Erythroblast (primary cell): ENCODE results near the gene CAPSL.
"Not testable (repeated sequence)": the region's sequence is repeated elsewhere in the genome, so short reads cannot be mapped to it uniquely, and the experiment has no call there.

Source experiments
- DNase-seq, 2 experiments: peaks; one replicate each; lab custom pipeline; 2025; lab: John Stamatoyannopoulos, UW
- GATA1 ChIP-seq: IDR thresholded peaks from 2 replicates; pipeline ENCODE4 v1.6.1; 2011; ENCODE audit warnings: low read depth, mild to moderate bottlenecking, control low read depth, low read length, moderate library complexity
- POLR2A ChIP-seq: IDR thresholded peaks from 2 replicates; pipeline ENCODE4 v1.6.1; 2011; ENCODE audit warnings: mild to moderate bottlenecking, low read length

The CAPSL gene

DNA sequence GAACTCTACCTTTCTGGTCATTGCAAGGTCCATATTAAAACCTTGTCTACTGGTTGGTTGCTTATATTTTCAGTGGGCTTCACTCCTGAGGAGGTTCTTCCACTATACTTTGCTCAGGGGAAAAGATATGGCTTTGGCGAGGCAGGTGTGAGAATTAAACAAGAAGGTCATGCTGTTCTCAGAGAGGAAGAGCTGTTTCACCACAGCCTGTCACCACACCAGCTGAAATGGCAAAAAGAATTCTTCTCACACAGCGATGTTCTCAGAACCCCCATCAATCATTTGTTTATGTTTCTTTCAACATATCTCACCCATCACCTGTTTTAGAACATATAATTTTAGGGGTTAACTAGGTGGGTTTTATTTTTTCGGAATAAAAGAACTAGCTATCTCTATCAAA is 38.6 kb downstream of the CAPSL start:
- TF ChIP-seq POLR2A (no peak), GATA1 (no peak)
- DNase-seq: no peak

DNA sequence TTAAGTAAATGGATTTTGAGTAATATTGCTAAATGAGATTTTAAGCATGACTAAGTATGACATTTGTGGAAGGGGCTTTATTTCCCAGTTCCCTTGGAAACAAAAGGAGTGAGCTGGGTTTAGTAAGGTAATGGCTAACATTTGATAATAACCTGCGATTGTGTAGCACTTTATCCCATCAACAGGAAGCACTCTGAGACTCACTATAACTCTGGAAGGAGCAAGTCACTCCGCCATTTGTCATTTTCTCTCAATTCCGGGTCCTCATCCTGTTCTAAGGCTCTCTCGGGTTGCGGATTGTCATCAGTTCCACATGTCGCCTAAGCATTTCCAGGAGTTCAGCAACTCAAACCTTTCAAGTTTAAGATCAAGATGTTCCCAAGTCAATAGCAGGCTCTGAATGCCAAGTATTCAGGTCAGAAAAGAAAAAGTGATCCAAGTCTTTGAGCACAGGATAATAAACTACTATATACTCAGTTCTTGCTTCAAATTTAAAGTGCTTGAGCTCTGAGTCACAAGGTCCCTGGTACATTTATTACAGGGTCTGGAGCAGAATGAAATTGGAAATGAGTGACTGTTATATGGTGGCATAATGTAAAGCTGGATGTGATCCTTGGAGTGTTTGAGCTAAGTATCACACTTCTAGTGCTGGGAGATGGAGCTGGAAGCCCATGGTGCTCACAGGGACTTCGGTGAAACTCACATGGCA is 39.3 kb downstream of the CAPSL start:
- TF ChIP-seq GATA1 (no peak), POLR2A (no peak)
- no peak for DNase-seq

DNA sequence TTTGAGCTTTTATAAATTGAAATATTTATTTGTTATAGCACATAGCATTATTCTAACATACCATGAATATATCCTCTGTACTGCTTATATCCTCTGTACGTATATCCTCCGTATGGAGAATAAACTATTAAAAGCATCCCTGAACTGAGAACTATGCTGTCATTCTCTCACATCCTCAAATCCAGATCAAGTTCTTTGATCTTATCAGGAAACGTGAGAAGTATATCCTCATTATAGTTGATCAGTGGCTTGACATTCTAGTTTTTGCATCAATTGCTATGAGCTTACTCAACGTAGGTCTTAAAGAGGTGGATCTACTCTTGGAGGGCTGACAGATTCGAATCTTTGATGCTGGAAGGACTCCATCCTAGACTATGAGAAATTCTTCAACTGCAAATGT is 44.3 kb downstream of the CAPSL start:
- no peak for DNase-seq
- TF ChIP-seq GATA1: no peak

DNA sequence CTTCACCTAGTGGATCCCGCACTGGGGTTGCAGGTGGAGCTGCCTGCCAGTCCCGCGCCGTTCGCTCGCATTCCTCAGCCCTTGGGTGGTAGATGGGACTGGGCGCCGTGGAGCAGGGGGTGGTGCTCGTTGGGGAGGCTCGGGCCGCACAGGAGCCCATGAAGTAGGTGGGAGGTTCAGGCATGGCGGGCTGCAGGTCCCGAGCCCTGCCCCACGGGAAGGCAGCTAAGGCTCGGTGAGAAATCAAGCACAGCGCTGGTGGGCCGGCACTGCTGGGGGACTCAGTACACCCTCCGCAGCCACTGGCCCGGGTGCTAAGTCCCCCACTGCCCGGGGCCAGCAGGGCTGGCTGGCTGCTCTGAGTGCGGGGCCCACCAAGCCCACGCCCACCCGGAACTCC is 45.6 kb downstream of the CAPSL start:
- not testable (repeated sequence) for DNase-seq

DNA sequence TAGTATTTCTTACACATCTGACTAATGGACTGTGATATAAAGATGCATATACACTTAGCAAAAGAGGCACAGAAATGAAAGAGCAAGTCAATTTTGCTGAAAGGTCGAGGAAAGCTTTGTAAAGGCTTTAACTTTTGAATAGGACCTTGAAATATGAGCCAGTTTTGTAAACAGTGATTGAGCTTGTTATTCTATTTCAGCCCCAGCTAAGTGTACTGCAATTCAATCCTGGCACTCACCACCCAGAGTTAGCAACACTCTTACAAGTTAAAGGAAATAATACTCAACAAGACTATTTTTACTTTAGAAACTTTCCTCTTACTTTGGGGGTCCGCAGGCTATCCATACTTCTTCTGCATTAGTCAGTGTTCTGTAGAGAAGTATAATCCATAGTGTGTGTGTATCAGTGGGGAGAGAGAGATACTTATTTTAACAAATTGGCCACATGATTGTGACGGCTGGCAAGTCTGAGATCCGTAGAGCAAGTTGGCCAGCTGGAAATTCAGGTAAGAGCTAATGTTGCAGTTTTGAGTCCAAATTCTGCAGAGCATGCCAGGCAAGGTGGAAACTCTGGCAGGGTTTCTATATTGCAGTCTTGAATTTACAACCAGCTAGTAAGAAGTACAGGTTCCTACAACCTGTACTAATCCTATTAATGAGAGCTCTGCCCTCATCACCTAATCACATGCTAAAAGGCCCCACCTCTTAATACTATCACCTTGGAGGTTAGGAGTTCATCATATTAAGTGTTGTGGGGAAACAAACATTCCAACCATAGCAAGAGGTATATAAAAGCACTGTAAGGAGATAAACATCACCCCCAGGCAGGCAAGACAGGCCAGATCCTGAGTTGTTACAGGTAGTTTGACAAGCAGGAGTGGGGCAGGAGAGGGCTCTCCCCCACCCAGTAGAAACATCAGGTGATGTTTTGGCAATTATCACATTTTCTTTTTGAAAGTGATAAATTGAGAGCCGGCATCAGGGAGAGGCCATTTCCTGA is 48.1 kb downstream of the CAPSL start:
- no peak for TF ChIP-seq GATA1
- TF ChIP-seq POLR2A: no peak
- DNase-seq: no peak

DNA sequence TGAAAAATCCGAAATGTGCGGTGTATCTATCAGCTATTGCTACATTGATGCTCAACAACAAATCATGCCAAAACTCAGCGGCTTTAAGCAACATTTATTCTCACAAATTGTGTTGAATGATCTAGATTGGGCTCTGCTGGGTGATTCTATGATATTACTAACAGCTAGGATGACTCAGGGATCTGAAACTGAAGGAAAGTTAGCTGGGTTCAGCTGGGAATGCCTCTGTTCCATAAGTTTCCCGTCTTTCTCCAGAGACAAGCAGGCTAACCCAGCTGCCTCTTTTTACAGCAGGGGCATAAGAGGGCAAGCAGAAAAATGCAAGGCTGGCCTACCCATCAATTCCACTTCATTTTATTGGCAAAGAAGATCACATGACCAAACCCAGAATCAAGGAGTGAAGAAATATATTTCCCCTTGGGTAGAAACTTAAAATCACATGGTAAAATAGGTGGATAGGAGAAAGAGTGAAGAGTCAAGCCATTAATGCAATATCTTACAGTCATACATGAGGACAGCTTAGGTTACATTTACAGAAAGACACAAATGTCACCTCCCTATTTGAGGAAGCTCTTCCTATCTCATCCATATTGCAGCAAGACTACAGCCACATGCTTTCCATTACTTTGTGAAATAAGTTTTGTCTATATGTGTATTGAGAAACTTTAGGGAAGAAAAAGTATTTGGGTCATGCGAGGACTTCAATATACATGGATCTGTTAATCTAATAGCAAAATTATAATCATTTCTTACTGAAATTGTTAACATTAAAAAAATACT is 50.9 kb downstream of the CAPSL start:
- DNase-seq: no peak
- TF ChIP-seq POLR2A: no peak
- TF ChIP-seq GATA1: no peak

DNA sequence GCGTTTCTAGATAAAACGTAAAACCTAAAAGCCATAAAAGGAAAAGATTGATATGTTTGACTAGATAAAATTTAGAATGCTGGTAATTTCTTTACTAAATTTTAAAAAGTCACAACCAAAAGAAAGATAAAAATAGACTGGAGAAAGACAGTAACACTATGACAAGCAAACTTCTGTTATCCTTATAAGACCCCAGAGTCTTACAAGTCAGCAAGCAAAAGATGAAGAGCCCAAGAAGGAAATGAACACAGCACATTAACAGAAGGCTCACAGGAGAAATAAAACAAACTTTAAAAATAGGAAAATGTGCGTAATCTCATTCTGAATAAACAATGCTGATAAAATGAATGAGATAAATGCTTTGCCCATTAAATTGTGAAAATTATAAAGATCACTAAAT is 52.0 kb downstream of the CAPSL start:
- TF ChIP-seq POLR2A (no peak), GATA1 (no peak)
- no peak for DNase-seq

DNA sequence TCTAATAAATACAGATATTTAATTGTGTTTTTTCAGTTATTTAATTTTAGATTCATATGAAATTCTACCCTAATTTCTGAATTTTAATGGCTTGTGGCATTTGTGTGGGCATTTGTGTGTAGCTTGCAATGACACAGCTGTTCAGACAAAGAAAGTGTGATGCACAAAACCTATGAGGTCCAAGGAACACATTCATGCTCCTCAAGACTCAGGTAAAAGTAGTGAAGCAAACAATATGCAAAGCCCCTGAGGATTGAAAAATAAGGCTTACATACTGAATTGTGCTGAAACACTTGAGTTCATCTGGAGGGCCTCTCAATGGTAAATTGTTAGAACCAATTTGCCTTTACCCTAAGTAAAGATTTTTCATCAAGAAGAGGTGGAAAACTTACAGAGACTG is 53.6 kb downstream of the CAPSL start:
- no peak for DNase-seq
- no peak for TF ChIP-seq POLR2A
- TF ChIP-seq GATA1: no peak

DNA sequence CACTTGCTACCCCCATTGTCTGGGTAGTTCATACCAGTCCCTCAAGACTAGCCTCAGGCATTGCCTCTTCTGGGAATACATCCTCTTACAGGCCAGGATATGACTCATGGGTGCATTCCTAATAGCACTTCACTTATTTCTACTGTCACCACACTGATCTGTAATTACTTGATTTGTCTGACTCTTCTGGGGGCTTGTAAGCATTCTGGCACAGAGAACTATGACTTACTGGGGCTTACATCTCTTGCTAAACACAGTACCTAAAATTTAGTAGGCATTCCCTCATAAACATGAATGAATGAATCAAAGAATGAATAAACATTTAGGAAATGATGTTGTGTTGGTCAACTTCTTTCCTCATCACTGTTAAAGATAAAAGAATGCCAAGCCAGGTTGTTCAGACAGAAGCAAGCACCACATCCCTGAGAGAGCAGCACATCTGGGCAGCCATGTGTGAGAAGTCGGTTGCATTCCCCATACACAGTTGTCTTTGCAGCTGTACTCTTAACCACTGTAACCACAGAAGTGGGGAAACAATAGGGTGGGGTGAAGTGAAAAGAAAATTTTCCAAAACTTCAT is 54.1 kb downstream of the CAPSL start:
- no peak for DNase-seq
- TF ChIP-seq GATA1: no peak
- TF ChIP-seq POLR2A: no peak

DNA sequence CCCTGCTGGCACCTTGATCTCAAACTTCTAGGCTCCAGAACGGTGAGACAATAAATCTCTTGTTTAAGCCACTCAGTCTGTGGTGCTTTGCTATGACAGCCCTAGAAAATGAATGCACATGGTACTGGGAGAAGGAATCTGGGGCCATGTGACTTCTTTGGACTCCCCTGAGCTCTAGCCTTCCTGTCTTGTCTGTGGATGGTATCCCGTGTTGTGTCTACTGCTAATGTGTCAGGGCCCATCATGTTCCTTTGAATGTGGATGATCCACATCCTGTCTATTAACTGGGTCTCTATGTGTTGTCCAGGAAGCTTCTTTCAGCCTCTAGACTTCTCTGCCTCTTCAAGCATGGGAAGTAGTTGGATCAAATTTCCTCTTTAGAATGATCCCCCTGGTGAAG is 56.7 kb downstream of the CAPSL start:
- TF ChIP-seq GATA1: no peak
- no peak for TF ChIP-seq POLR2A
- no peak for DNase-seq

DNA sequence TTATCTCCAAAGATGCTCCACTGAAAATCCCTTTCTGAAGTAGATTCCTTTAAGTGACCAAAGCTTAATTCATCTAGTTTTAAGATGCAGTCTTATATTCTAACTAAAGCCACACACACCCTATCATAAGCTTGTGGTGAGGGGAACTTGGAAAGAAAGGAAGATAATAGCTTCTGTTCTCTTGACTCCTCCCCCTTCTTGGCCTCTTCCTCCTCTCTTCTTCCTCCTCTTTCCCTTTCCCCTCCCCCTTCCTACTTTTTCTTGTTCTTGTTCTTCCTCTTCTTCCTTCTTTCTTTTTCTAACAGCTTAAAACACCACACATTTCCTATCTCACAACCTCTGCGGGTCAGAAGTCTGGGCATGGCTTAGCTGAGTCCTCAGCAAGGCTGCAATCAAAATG is 58.3 kb downstream of the CAPSL start:
- no peak for TF ChIP-seq POLR2A
- no peak for TF ChIP-seq GATA1
- no peak for DNase-seq

DNA sequence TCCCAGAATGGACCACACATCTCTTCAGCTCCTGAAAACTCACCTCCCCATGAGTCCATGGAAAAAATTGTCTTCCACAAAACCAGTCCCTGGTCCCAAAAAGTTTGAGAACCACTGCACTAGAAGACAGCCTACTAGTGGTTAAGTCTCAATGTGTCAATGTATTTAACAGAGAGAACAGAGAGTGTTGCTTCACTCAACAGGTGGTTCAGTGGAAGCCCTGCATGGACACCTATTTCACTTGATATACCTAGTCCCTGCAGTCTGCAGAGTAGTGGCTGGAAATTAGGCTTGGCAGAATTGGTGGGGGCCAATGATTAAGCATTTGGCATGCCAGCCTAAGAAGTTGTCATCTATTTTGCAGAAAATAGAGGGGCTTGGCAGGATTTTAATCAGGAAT is 58.8 kb downstream of the CAPSL start:
- TF ChIP-seq POLR2A (no peak), GATA1 (no peak)
- DNase-seq: no peak

DNA sequence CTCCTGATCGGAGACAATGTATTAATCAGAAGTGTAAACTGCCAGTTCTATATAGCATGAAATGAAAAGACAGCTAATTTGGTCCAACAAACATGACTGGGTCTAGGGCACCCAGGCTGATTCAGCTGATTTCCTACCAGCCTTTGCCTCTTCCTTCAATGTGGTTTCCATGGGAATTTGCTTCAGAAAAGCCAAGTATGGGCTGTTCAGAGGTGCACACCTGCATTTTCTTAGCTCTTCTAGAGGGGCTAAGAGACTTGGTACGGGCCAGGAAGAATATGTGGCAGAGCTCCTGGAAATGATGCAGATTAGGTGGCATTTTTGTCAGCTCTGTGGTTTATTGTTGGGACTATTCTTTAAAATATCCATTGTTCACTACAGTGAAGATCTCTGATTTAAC is 59.3 kb downstream of the CAPSL start:
- no peak for DNase-seq
- TF ChIP-seq POLR2A (no peak), GATA1 (no peak)
